Mononuclear cell (primary cell): Measurements from ENCODE around the gene SLFN5. TPM values are rescaled to one million over a fixed set of nuclear protein-coding genes. Genes with fewer than 3 reads are reported as not detected.
A peak's percentile ranks its signal among the peaks of the same experiment; 100 is the strongest.
"Not testable (repeated sequence)": the region's sequence is repeated elsewhere in the genome, so short reads cannot be mapped to it uniquely, and the experiment has no call there.

Source experiments
- H3K27me3 ChIP-seq: 2 replicates; pipeline ENCODE4 v1.6.0; 2011; ENCODE audit warnings: low read length, control low read depth; ENCODE audit not compliant: insufficient read depth
- H3K4me1 ChIP-seq: 2 replicates; pipeline ENCODE4 v1.5.1; 2011; ENCODE audit warnings: mild to moderate bottlenecking, low read length, control low read depth; ENCODE audit not compliant: insufficient read depth
- H3K4me3 ChIP-seq: 2 replicates; pipeline ENCODE4 v1.5.1; 2011; ENCODE audit warnings: mild to moderate bottlenecking, low read length, moderate library complexity
- H3K9me3 ChIP-seq: 2 replicates; pipeline ENCODE4 v1.5.1; 2011; ENCODE audit warnings: low read depth, mild to moderate bottlenecking, control low read depth, low read length
- total RNA-seq: library from RNA; depleted of rRNA; stranded (reverse); fragments of >200 nt; gene quantifications from one replicate; pipeline ENCODE4 v1.2.3, GENCODE V29; 2012

The SLFN5 gene
- total RNA-seq, 1 donor = 47.8 TPM

- Histone ChIP-seq H3K4me1 (no peaks in the 10 kb centered on the region), H3K4me3 (no peak overlapping the region), H3K9me3 (no peaks in the 10 kb centered on the region), H3K27me3 (peaks cover 3% of the 10 kb centered on the region)
These were observed 52.8 kb downstream of the SLFN5 start for GRCh38 chr17:35295686-35296085.

GRCh38 chr17:35297666-35298065, 54.8 kb downstream of the SLFN5 start:
- H3K4me3 ChIP-seq = no peak overlapping the region
- H3K4me1 ChIP-seq = no peaks in the 10 kb centered on the region
- H3K9me3 ChIP-seq = no peaks in the 10 kb centered on the region
- no peaks in the 10 kb centered on the region for H3K27me3 ChIP-seq

GRCh38 chr17:35298639-35299038, 55.8 kb downstream of the SLFN5 start:
- Histone ChIP-seq H3K9me3 (peaks cover 4% of the 10 kb centered on the region), H3K4me1 (no peaks in the 10 kb centered on the region), H3K4me3 (no peak overlapping the region), H3K27me3 (no peaks in the 10 kb centered on the region)

GRCh38 chr17:35299135-35299534, 56.3 kb downstream of the SLFN5 start:
- H3K4me3 ChIP-seq = no peak overlapping the region
- peaks cover 8% of the 10 kb centered on the region for H3K9me3 ChIP-seq
- H3K27me3 ChIP-seq = no peaks in the 10 kb centered on the region
- no peaks in the 10 kb centered on the region for H3K4me1 ChIP-seq

- H3K9me3 ChIP-seq, H3K27me3 ChIP-seq, H3K4me3 ChIP-seq: not testable (repeated sequence)
- peaks cover 19% of the 10 kb centered on the region for H3K4me1 ChIP-seq
These were observed 66.5 kb downstream of the SLFN5 start for GRCh38 chr17:35309345-35309744.

GRCh38 chr17:35312346-35312745, 69.5 kb downstream of the SLFN5 start:
- H3K4me3 ChIP-seq = no peak overlapping the region
- peaks cover 25% of the 10 kb centered on the region for H3K4me1 ChIP-seq

GRCh38 chr17:35312790-35313711, 70.2 kb downstream of the SLFN5 start:
- Histone ChIP-seq H3K4me3 (peak overlapping the region; percentile 46), H3K4me1 (peaks cover 25% of the 10 kb centered on the region), H3K27me3 (no peaks in the 10 kb centered on the region), H3K9me3 (no peaks in the 10 kb centered on the region)

More at GRCh38 chr17:35312346-35312745, 69.5 kb downstream of the SLFN5 start:
- H3K27me3 ChIP-seq = no peaks in the 10 kb centered on the region
- H3K9me3 ChIP-seq = no peaks in the 10 kb centered on the region

GRCh38 chr17:35313875-35314409, 71.1 kb downstream of the SLFN5 start:
- H3K9me3 ChIP-seq = no peaks in the 10 kb centered on the region
- H3K27me3 ChIP-seq = no peaks in the 10 kb centered on the region
- H3K4me1 ChIP-seq = peaks cover 25% of the 10 kb centered on the region
- peak overlapping the region; percentile 46 for H3K4me3 ChIP-seq

GRCh38 chr17:35314415-35315216, 71.7 kb downstream of the SLFN5 start:
- Histone ChIP-seq H3K4me3 (no peak overlapping the region), H3K9me3 (no peaks in the 10 kb centered on the region), H3K27me3 (no peaks in the 10 kb centered on the region), H3K4me1 (peaks cover 25% of the 10 kb centered on the region)

GRCh38 chr17:35315283-35315682, 72.4 kb downstream of the SLFN5 start:
- peaks cover 25% of the 10 kb centered on the region for H3K4me1 ChIP-seq
- H3K9me3 ChIP-seq = no peaks in the 10 kb centered on the region
- no peaks in the 10 kb centered on the region for H3K27me3 ChIP-seq
- no peak overlapping the region for H3K4me3 ChIP-seq

GRCh38 chr17:35315971-35316370, 73.1 kb downstream of the SLFN5 start:
- no peak overlapping the region for H3K4me3 ChIP-seq
- peaks cover 25% of the 10 kb centered on the region for H3K4me1 ChIP-seq
- no peaks in the 10 kb centered on the region for H3K27me3 ChIP-seq
- H3K9me3 ChIP-seq = no peaks in the 10 kb centered on the region

GRCh38 chr17:35322749-35323148, 79.9 kb downstream of the SLFN5 start:
- Histone ChIP-seq H3K27me3 (no peaks in the 10 kb centered on the region), H3K9me3 (no peaks in the 10 kb centered on the region), H3K4me3 (no peak overlapping the region), H3K4me1 (no peaks in the 10 kb centered on the region)
